ENCODE measurements around the gene GAS5.

GAS5 gene

DNA sequence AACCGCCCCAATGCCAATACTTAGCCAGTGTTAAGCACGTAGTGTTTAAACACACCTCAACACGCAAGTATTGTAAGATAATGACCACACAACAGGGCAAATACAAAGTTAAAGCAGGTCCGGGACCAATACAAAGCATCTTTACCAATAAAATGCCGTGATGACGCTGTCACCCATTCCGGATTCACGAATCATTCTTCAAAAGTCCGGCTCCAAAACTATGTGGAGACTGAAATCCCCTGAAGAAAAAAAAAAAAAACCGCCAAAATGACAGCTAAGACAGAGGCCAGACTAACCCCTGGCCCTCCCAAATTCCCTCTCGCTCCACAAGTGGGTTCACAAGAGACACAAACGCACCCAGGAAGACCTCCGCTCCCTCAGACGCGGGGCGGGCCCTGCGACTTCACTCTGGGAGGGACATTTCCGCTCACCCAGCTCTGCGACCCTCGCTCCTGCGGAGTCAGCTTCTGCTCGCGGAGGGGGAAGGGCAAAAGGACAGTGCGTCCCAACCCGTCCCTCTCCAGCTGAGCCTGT is 43.9 kb downstream of the GAS5 start:
- no peak for DNase-seq

DNA sequence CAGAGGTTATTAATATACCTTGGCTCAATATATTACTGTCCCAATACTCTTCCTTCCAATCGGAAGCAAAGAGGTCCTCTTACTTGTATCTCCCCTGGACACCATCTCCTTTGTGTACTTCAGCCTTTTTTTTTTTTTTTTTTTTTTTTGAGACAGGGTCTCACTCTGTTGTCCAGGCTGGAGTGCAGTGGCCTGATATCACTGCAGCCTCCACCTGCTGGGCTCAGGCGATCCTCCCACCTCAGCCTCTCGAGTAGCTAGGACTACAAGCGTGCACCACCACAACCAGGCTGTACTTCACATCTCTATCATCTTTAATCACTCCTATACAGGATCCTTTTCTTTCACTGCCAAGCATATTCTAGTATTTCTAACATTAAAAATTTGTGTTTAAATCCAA is 46.1 kb downstream of the GAS5 start:
- no peak for DNase-seq

DNA sequence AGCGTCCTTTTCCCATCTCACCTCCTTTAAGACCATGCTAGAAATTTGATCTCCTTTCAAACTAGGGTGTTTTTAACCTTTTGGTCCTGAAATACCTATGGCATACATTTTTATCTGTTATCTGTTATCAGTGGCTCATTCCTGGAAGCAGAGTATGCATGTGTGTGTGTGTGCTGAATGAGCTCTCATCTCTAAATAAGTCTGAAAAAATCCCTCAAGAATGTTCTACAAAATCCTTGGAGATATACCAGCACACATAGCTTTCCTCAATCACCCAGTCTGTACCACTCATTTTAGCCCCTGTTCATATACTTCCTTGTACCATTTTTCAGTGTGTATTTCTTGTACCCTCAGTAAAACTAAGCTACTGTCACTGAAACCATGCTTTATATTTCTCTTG is 49.3 kb downstream of the GAS5 start:
- no peak for DNase-seq

All from activated CD4-positive, alpha-beta T cell treated with anti-CD3 and anti-CD28 coated beads for 48 hours (primary cell).